ENCODE measurements around the gene NAP1L4. TPM values are rescaled to one million over a fixed set of nuclear protein-coding genes. Genes with fewer than 3 reads are reported as not detected.

Gene NAP1L4
- total RNA-seq, 1 experiment from 2014 or later: 212 TPM

GRCh38 chr11:3007404-3008010, 15.4 kb upstream of the NAP1L4 start:
- H3K27me3 Mint-ChIP-seq (ENCODE audit: low read depth): no peaks in the 10 kb centered on the region
- Histone ChIP-seq H3K27ac (ENCODE audit: insufficient read length, low read depth, low read length) (no peak overlapping the region), H2BK120ac (ENCODE audit: low read depth, low read length, poor library complexity, severe bottlenecking) (no peak overlapping the region), H3K9me3 (ENCODE audit: control insufficient read depth, low read depth, low read length) (no peaks in the 10 kb centered on the region), H3K9ac (ENCODE audit: extremely low read depth, insufficient read length, low read length) (no peak overlapping the region), H3T11ph (ENCODE audit: low read length) (no peak overlapping the region), H2BK12ac (ENCODE audit: insufficient read length, low read depth, low read length) (no peak overlapping the region), H3K4ac (ENCODE audit: low read depth, low read length) (no peak overlapping the region), H4K5ac (ENCODE audit: insufficient read length, low read depth, low read length) (no peak overlapping the region), H3K56ac (ENCODE audit: insufficient read length, low read depth, low read length) (no peak overlapping the region), H3K27me3 (ENCODE audit: insufficient read depth, low read length) (no peaks in the 10 kb centered on the region), H2BK15ac (ENCODE audit: low read depth, low read length) (no peak overlapping the region), H3K23me2 (ENCODE audit: insufficient read length, low read depth, low read length, poor library complexity, severe bottlenecking) (no peaks in the 10 kb centered on the region), H2AK5ac (ENCODE audit: insufficient read length, low read length) (no peak overlapping the region), H3K23ac (ENCODE audit: insufficient read length, low read depth, low read length) (no peak overlapping the region), H3K79me1 (ENCODE audit: insufficient read depth, low read depth, low read length, poor library complexity, severe bottlenecking) (no peaks in the 10 kb centered on the region), H3K4me2 (ENCODE audit: insufficient read depth, insufficient read length, low read length) (no peak overlapping the region), H2BK20ac (ENCODE audit: low read depth, low read length, poor library complexity, severe bottlenecking) (no peak overlapping the region), H4K20me1 (ENCODE audit: control insufficient read depth, insufficient read depth, insufficient read length) (no peaks in the 10 kb centered on the region), H3K14ac (ENCODE audit: insufficient read depth, low read length) (no peak overlapping the region), H2AFZ (ENCODE audit: low read length) (no peak overlapping the region), H4K91ac (ENCODE audit: insufficient read length, low read depth, low read length) (no peak overlapping the region), H2BK5ac (ENCODE audit: insufficient read length, low read length) (no peak overlapping the region), H3K79me2 (ENCODE audit: insufficient read depth, low read length) (no peaks in the 10 kb centered on the region), H3K4me1 (ENCODE audit: insufficient read depth, low read length) (no peaks in the 10 kb centered on the region), H4K8ac (replicated peaks; ENCODE audit: insufficient read length, low read depth, low read length) (no peak overlapping the region), H3K18ac (ENCODE audit: insufficient read length, low read depth, low read length) (no peak overlapping the region)
- no CpG with 5 or more reads among the region's 20 CpGs for WGBS (ENCODE audit: extremely low coverage, insufficient read length, low lambda C conversion rate)
- DNase-seq: no peak
- no peak overlapping the region for H3K27ac Mint-ChIP-seq
- no peak overlapping the region for H3K4me3 Mint-ChIP-seq
- peaks cover 41 to 88% (median 70%) of the 10 kb centered on the region in 3 experiments; a peak in 6 of 7 replicates for H3K36me3 Mint-ChIP-seq (ENCODE audit: insufficient read depth in 1 of 3, low read depth in 3 of 3)
- TF ChIP-seq, protein P1, sequence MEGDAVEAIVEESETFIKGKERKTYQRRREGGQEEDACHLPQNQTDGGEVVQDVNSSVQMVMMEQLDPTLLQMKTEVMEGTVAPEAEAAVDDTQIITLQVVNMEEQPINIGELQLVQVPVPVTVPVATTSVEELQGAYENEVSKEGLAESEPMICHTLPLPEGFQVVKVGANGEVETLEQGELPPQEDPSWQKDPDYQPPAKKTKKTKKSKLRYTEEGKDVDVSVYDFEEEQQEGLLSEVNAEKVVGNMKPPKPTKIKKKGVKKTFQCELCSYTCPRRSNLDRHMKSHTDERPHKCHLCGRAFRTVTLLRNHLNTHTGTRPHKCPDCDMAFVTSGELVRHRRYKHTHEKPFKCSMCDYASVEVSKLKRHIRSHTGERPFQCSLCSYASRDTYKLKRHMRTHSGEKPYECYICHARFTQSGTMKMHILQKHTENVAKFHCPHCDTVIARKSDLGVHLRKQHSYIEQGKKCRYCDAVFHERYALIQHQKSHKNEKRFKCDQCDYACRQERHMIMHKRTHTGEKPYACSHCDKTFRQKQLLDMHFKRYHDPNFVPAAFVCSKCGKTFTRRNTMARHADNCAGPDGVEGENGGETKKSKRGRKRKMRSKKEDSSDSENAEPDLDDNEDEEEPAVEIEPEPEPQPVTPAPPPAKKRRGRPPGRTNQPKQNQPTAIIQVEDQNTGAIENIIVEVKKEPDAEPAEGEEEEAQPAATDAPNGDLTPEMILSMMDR (conservative IDR thresholded peaks at IDR 0.05): no peak
- no peaks in the 10 kb centered on the region for H3K9me3 Mint-ChIP-seq
- no peaks in the 10 kb centered on the region for H3K4me1 Mint-ChIP-seq

All from H9 (cell line).